Activated CD8-positive, alpha-beta memory T cell treated with anti-CD3 and anti-CD28 coated beads, Interleukin-2, amount 50 U/mL, for 24 hours (primary cell): ENCODE measurements around the gene IREB2.
"Not testable (repeated sequence)": the region's sequence is repeated elsewhere in the genome, so short reads cannot be mapped to it uniquely, and the experiment has no call there.

Source experiments
- DNase-seq: peaks from one replicate; pipeline ENCODE4 v3.0.0-alpha.2; 2020; ENCODE audit errors: extremely low read depth

Gene IREB2

GRCh38 chr15:78407608-78408354, 30.2 kb upstream of the IREB2 start:
- DNase-seq = no peak

GRCh38 chr15:78408355-78408640, 29.7 kb upstream of the IREB2 start:
- no peak for DNase-seq

DNA sequence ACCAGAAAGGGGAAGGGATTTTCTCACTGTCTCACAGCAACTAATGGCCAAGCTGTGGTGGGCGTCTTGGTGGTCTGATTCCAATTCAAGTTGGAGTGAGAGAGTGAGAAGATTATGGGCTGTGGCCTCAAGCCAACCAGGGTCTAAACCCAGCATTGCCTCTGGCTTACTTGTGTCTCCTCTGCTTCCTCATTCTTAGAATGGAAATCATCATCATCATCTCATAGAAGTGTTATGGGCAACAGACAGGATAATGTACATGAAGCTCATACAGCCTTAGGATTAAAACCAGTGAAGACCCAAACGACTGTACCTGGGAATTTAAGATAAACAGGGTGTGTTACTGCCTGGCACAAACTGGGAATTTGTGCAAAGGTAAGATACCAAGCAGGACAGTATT, 29.1 kb upstream of the IREB2 start:
- no peak for DNase-seq

- no peak for DNase-seq
These were observed 27.0 kb upstream of the IREB2 start for GRCh38 chr15:78411061-78411460.

- DNase-seq = no peak
These were observed 23.3 kb upstream of the IREB2 start for GRCh38 chr15:78414621-78415250.

DNA sequence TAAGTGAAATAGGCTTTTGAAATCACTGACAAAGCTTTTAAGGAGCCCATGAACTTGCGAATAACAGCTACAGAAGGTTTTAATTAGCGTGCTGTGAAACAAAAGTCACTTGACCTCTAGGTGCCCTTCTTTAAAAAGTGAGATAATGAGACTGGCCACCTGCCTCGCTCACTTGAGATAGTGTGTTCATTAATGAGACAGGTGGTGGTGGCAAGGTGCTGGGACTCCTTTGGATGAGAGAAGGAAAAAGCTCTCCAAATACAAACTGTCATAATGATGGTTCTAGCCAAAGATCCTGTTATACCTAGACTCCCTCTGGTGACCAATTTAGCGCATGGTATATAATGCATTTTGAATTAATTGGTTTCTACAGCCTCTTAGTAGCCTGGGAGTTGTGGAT, 22.7 kb upstream of the IREB2 start:
- no peak for DNase-seq

DNA sequence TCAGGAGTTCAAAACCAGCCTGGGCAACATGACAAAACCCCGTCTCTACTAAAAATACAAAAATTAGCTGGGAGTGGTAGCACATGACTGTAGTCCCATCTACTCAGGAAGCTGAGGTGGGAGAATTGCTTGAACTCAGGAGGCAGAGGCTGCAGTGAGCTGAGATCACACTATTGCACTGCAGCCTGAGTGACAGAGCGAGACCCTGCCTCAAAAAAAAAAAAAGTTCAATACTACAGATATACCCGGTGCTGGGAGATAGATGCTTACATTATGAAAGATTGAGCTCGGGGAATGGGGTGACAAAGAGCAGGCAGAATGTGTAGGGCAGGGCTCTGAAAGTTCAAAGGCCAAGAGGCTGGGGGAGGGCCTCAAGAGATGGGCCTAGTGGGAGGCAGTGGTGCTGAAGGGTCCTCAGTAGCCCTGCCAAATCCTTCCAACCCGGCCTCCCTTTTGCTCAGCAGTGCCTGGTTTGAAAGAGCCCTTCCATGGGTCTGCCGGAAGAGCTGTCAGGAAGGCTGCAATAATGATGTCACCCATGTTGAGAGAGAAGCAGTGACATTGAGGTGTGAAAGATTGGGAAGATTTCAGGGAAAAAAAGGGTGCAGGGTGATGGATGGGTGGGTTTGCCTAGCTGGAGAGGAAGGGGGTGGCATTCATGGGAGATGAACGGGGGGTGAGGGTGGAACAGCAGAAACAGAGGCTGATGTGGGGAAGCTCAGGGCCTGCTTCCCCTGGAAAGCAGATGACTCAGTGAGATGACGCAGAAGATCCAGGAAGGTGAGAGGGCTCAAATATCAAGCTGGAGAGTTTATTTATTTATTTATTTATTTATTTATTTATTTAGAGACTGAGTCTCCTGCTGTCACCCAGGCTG, 20.0 kb upstream of the IREB2 start:
- DNase-seq = no peak

DNA sequence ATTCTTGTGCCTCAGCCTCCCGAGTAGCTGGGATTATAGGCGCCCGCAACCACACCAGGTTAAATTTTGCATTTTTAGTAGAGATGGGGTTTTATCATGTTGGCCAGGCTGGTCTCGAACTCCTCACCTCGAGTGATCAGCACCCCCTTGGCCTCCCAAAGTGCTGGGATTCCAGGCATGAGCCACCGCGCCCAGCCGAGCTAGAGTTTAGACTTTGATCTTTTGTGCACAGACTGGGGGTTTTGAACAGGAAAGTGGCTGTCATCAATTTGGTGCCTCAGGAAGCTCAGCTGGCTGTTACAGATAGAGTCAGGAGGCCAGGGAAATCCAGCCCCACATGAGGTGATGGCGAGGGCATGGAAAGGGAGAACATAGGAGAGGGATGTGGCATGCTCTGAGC, 19.3 kb upstream of the IREB2 start:
- no peak for DNase-seq

DNA sequence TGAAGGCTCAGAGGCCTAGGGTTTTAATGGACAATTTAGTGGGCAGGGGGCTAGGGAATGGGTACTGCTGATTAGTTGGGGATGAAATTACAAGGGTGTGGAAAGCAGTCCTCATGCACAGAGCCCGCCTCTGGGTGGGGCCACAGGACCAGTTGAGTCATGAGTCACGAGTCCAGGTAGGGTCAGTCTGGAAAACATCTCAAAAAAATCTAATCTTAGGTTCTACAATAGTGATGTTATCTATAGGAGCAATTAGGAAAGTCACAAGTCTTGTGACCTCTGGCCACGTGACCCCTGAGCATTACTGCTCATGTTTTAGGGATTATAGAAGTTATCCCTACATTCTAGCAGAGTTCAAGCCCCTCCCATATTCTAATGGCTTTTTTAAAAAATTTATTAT, 18.6 kb upstream of the IREB2 start:
- DNase-seq = no peak

- no peak for DNase-seq
These were observed 17.8 kb upstream of the IREB2 start for GRCh38 chr15:78420220-78420619.

GRCh38 chr15:78420766-78421165, 17.2 kb upstream of the IREB2 start:
- no peak for DNase-seq

DNA sequence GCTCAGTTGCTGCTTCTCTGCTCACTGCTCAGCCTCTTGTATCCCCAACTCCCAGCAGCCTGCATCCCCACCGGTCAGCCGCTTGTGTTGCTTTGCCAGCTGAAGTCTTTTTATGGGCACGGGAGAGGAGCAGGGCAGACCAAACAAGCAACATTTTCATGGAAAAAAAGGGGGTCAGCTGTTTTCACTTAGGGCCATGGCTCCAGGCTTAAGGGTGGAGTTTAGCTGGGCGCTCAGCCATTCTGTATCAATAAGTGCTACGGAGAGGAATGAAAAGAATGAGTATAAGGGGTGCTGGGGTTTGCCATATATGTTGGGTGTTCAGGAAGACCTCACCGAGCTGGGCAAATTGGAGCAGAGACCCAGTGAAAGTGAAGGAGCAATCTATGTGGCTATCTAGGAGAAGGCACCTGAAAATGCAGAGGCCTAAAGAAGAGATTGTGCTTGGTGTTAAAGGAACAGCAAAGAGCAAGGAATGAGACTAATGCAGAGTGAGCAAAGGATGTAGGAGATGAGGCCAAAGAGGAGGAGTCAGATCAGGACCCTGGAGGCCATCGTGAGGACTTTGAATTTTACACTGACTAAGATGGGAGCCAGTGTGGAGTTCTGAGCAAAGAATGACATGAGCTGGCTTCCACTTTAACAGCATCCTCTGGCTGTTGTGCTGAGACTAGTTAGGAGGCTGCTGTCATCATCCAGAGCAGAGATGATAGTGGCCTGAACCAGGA, 16.6 kb upstream of the IREB2 start:
- DNase-seq = no peak

DNA sequence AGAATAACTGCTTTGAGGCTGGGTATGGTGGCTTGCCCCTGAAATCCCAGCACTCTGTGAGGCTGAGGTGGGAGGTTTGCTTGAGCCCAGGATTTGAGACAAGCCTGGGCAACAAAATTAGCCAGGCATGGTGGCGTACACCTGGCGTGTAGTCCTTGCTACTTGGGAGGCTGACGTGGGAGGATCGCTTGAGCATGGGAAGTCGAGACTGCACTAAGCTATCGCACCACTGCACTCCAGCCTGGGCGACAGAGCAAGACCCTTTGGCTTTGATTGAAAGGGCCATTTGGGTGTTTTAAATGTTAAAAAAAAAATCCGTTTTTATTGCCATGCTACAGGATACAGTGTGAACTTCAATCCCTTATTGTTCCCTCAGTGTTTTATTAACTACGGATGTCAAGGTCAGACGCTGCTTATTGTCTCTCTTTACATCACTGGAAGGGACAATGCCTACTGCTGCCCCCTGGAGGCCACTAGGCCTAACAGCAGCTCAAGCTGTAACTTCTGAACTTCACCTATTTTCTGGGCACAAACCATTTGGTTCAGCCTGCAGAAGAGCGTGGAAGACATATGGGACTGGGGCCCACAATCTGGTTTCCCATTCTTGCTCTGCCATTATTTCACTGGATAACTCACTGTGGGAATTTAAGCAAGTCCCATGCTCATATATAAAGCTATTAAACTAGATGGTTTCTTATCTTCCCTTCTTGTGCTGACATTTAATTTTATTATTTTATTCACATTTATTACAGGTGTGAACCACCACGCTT, 15.3 kb upstream of the IREB2 start:
- DNase-seq = peak; percentile 32

DNA sequence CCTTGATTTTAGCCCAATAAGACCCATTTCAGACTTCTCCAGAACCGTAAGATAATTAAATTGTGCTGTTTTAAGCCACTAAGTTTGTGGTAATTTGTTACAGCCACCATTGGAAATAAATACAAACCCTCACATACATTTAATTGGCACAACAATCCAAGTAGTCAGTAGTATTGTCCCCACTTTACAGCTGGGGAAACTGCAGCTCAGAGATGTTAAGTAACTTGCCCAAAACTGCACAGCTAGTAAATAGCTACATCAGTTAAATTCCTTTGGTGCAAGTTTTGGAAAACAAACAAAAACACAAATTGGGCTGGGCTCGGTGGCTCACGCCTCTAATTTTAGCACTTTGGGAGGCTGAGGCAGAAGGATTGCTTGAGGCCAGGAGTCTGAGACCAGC, 13.3 kb upstream of the IREB2 start:
- no peak for DNase-seq

- DNase-seq = no peak
These were observed 12.4 kb upstream of the IREB2 start for GRCh38 chr15:78425643-78426042.

DNA sequence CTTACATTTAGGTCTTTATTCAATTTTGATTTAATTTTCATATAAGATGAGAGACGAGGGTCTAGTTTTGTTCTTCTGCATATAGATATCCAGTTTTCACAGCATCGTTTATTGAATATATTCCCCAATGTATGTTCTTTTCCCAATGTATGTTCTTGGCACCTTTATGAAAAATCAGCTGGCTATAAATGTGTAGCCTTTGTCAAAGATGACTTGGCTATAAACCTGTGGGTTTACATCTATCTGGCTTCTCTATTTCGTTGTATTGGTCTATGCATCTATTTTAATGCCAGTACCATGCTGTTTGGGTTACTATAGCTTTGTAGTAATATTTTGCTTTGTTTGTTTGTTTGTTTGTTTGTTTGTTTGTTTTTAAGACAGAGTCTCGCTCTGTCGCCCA, 11.7 kb upstream of the IREB2 start:
- no peak for DNase-seq

DNA sequence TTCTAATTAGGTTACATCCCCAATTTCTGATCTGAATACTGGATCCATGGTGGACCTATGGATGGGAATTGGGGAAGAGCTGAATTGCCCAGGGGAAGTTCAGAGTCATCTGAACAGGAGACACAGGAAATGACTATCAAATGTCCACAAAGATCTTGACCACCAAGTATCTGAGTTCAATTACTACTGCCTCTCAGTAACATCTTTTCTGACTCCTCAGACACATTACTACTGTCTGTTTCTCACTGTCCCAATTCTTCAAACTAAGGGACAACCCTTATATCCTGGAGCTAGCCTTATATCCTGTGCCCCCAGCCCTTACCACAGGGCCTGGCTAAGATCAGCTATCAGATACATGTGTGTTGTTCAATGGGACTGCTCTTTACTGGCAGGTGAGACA, 10.1 kb upstream of the IREB2 start:
- no peak for DNase-seq

- no peak for DNase-seq
These were observed 8.5 kb upstream of the IREB2 start for GRCh38 chr15:78429477-78429876.

GRCh38 chr15:78431955-78432354, 6.1 kb upstream of the IREB2 start:
- DNase-seq = no peak

DNA sequence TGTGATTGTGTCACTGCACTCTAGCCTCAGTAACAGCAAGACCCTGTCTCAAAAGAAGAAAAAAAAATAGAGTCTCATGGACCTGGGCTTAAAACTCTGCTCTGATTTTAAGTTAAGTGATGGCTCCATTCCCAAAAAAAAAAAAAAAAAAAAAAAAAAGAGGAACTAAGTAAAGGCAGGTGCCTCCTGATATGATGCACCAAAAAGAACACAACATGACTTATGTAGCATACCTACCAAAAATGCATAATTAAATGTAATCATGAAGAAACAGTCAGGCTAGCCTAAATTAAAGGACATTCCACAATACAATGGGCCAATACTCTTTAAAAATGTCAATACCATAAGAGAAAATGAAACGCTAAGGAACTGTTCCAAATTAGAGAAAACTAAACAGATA, 5.4 kb upstream of the IREB2 start:
- DNase-seq = no peak

DNA sequence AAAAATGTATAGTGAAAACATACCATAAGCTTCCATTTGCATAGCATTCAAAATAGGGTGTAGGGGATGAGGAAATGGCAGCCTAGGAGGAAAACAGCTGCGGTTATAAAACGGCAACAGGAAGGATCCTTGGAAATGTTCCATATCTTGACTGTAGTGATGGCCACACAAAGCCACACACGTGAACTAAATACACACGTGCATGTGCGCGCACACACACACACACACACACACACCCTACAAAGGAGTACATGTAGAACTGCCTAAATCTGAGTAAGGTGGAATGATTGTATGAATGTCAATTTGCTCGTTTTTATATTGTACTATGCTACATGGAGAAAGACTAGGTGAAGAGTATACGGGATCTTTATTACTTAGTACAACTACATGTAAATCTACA, 3.9 kb upstream of the IREB2 start:
- DNase-seq = no peak

- not testable (repeated sequence) for DNase-seq
These were observed 3.3 kb upstream of the IREB2 start for GRCh38 chr15:78434711-78435110.
